BE2C (cell line): ENCODE results near the gene DPM2.

Source experiments
- DNase-seq: peaks from one replicate; pipeline ENCODE4 v3.0.0-alpha.2; 2020
- H3K27me3 ChIP-seq: fragments of 250-450 bp; sonication (Bioruptor Pico); 2 replicates; pipeline ENCODE4 v1.5.1; 2020; ENCODE audit warnings: mild to moderate bottlenecking
- H3K36me3 ChIP-seq: fragments of 250-450 bp; sonication (Bioruptor Pico); 2 replicates; pipeline ENCODE4 v1.5.1; 2020; ENCODE audit warnings: mild to moderate bottlenecking
- H3K4me1 ChIP-seq: fragments of 250-450 bp; sonication (Bioruptor Pico); 2 replicates; pipeline ENCODE4 v1.5.1; 2020
- H3K4me3 ChIP-seq: 2 replicates; pipeline ENCODE4 v1.5.1; 2011; ENCODE audit warnings: low read depth, low read length
- H3K9me3 ChIP-seq: fragments of 250-450 bp; sonication (Bioruptor Pico); 2 replicates; pipeline ENCODE4 v1.5.1; 2020
- TF ChIP-seq, protein P1 (sequence below): IDR thresholded peaks from 2 replicates; pipeline ENCODE4 v1.5.1; 2012; ENCODE audit warnings: mild to moderate bottlenecking, low read depth, low read length

Gene DPM2

DNA sequence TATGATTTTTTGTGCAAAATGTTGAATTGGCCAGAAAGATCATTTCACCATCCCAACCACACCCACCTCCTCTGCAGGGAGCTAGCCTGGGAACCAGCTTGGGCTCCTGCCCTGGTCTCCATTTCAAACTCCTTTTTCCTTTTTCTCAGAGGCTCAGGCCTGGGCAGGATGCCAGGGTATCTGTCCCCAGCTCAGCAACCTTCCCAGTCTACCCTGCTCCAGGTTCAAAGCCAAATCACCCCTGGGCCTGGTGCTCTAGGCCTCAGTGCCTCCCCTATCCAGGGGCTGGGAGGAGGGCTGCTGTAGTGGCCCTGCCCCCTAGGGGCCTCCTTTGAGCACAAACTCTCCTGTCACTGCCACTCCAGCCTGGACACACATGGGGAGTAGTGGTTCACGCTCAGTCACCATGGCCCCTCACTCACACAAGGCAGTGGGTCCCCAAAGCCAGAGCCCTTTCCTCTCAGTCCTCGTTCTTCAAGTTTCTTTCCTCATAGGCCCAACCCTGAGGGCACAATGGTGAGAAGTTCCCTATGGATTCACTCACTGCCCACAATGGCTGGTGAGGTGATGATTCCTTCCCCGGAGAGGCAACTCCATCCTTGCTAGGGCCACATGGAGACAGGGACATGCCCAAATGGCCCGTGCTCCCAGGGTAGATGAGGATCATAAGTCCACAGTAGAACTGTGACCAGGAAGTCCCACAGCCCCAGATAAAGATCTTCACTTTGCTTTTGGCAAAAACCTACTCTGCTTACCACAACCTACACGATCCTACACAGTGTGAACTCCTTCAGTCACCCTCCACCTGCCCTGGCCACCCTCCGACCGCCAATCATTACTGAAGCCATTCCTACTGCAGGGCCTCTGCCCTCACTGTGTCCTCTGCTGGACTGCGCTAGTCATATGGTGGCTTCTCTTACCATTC, 19.2 kb downstream of the DPM2 start:
- peaks cover 4% of the 10 kb centered on the region; the same call in 1 of the 2 replicates for H3K27me3 ChIP-seq
- TF ChIP-seq, protein P1, sequence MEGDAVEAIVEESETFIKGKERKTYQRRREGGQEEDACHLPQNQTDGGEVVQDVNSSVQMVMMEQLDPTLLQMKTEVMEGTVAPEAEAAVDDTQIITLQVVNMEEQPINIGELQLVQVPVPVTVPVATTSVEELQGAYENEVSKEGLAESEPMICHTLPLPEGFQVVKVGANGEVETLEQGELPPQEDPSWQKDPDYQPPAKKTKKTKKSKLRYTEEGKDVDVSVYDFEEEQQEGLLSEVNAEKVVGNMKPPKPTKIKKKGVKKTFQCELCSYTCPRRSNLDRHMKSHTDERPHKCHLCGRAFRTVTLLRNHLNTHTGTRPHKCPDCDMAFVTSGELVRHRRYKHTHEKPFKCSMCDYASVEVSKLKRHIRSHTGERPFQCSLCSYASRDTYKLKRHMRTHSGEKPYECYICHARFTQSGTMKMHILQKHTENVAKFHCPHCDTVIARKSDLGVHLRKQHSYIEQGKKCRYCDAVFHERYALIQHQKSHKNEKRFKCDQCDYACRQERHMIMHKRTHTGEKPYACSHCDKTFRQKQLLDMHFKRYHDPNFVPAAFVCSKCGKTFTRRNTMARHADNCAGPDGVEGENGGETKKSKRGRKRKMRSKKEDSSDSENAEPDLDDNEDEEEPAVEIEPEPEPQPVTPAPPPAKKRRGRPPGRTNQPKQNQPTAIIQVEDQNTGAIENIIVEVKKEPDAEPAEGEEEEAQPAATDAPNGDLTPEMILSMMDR, result peak; percentile 49
- peak; percentile 72 for DNase-seq
- H3K4me3 ChIP-seq, result no peak overlapping the region
- H3K9me3 ChIP-seq, result no peaks in the 10 kb centered on the region
- no peaks in the 10 kb centered on the region for H3K36me3 ChIP-seq
- peaks cover 30% of the 10 kb centered on the region for H3K4me1 ChIP-seq

DNA sequence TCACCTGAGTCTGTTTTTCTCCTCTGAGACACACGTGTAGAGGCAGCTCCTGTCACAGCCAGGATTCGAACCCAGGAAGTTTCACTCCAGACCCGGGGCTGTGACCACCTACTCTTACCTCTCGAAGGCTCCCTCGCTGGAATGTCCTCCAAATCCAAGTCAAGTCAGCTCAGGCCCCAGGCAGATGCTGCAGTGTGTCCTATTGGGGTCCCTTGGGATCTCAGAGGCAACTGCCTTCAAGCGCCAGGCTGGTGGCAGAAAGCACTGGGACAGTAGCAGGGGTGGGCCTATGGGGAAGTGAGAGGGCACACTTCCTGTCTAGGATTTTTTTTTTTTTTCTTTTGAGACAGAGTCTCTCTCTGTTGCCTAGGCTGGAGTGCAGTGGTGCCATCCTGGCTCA, 20.1 kb downstream of the DPM2 start:
- Histone ChIP-seq H3K27me3 (peaks cover 4% of the 10 kb centered on the region; the same call in 1 of the 2 replicates), H3K4me1 (peaks cover 27% of the 10 kb centered on the region), H3K4me3 (peak overlapping the region; percentile 43), H3K36me3 (no peaks in the 10 kb centered on the region), H3K9me3 (no peaks in the 10 kb centered on the region)
- TF ChIP-seq, protein P1, result no peak
- DNase-seq, result no peak

DNA sequence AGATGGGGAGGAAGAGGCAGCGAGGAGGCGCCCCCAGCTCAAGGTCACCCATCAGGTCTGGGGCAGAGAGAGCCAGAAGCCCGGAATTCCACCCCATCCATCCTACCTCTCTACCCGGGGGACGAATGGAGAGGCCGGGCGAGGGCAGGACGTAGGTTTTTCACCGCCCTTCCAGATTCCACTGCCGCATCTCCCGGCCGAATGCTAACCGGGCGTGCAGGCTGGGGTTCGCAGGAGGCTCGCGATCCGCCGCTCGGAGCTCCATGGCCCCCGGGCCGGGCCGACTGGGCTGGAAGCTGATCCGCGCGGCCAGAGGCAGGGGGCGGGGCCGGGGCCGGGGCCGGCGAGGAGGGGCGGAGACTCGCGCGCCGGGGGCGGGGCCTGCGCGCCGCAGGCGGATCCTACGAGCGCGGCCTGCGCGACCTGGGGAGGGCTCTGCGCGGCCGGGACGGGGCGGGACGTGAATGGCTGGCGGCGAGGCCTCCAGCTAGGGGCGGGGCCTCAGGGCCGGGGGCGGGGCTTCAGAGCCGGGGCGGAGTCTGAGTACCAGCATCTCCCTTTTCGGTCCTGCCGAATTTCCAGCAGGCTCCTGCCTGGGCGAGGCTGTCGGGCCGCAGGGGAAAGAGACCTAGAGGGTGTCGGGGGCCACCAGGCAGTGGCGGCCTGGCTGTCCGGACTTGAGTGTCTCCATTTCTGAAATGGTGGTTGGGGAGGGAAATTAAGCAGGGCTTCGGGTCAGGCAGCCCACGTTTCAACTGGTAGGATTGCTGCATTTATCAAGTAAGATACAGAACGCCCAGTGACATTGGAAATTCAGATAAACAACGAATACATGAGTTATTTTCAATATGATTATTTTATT, 20.7 kb downstream of the DPM2 start, which contains the start of gene ST6GALNAC4:
Gene ST6GALNAC4, minus strand, starts transcription at position 322 of the 862 bp plus-strand sequence. CDS start 622 bp downstream, outside the sequence.
- Histone ChIP-seq H3K4me1 (peaks cover 27% of the 10 kb centered on the region), H3K36me3 (no peaks in the 10 kb centered on the region), H3K4me3 (peak within 1 kb of the TSS; percentile 72), H3K9me3 (no peaks in the 10 kb centered on the region), H3K27me3 (peaks cover 1% of the 10 kb centered on the region; the same call in 1 of the 2 replicates)
- DNase-seq, result peak; percentile 95
- TF ChIP-seq, protein P1, result no peak

DNA sequence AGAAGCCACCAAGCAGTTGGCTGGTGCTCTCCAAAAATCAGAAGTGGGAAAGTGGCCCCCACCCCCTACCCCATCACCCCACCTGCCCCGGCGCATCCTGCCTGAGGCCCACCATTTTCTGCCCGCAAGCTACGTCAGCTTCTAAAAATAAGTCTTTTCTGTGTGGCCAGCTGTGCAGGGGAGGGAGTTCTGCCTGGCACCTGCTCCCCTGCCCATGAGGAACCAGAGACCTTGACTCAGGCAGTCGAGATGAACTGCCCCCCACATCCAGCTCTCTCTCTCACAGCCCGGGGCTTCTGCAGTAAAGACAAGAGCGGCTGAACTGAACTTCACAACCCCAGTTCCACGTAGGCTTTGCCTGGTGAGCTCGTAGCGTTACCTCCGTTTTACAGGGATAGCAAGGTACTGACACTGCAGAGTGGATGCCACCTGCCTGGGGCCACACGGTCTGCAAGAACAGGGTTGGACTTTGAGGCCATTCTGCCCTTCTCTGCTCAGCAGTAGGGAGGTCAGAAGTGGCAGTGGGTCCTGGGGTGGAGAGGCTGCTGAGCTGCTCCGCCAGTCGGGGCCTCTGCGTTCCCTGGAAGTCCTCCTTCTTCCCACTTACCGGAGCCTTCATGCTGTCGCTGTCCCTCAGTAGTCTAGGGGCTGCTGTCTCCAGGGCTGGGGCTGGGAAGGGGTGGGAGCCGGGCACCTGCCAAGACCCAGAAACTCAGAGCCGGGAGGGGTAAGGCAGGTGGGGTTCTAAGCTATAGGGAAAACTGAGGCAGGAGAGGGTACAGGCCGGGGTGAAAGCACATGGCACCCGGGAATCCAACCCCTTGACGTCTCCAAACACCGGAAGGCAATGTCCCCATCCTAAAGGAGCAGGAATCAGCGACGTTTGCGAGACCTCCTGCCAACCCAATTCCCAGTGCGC, 21.6 kb downstream of the DPM2 start:
- TF ChIP-seq, protein P1, result no peak
- no peak for DNase-seq

DNA sequence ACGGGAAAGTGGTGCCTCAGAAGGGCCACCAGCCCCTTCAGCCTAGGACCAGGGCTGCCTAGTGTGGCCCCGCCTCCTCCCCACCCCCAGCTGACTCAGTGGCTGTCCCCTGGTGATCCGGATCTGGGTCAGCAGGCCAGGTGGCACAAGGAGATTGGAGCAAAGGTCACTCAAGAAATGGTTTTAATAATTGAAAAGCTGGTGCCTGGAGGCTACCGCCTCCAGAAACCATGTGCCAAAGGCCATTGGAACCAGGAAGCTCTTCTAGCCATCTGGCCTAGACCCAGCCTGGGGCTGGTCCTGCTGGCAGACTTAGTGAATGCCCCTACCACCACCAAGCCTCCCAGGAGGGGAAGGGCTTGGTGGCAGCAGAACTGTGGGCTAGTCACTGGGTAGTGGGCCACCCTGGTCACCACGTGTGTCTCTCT, 22.3 kb downstream of the DPM2 start:
- no peaks in the 10 kb centered on the region for H3K36me3 ChIP-seq
- TF ChIP-seq, protein P1, result no peak
- DNase-seq, result no peak
- H3K9me3 ChIP-seq, result no peaks in the 10 kb centered on the region
- H3K4me3 ChIP-seq, result no peak overlapping the region
- no peaks in the 10 kb centered on the region for H3K27me3 ChIP-seq
- H3K4me1 ChIP-seq, result peaks cover 27% of the 10 kb centered on the region

More for the DNA sequence above, 21.6 kb downstream of the DPM2 start:
- no peaks in the 10 kb centered on the region for H3K36me3 ChIP-seq
- peak overlapping the region; percentile 72 for H3K4me3 ChIP-seq
- H3K9me3 ChIP-seq, result no peaks in the 10 kb centered on the region
- no peaks in the 10 kb centered on the region for H3K27me3 ChIP-seq
- H3K4me1 ChIP-seq, result peaks cover 27% of the 10 kb centered on the region
